ENCODE data around the gene COTL1.

COTL1 gene

GRCh38 chr16:84550096-84550495, 67.8 kb downstream of the COTL1 start:
- no peak overlapping the region for H3K4me3 ChIP-seq (ENCODE audit: low read depth, low read length)
- in situ Hi-C loops (cut with HindIII; ENCODE audit: low sequenced_read_pairs), result no loop called here
- no peak for TF ChIP-seq CTCF (IDR thresholded peaks at IDR 0.05; ENCODE audit: low read depth, low read length)
- no peak for DNase-seq (ENCODE audit: low read depth, low spot score)

GRCh38 chr16:84548971-84549844, 68.7 kb downstream of the COTL1 start:
- H3K4me3 ChIP-seq (ENCODE audit: low read depth, low read length), result no peak overlapping the region
- in situ Hi-C loops (cut with HindIII; ENCODE audit: low sequenced_read_pairs), result no loop called here
- DNase-seq (ENCODE audit: low read depth, low spot score), result no peak
- TF ChIP-seq CTCF (IDR thresholded peaks at IDR 0.05; ENCODE audit: low read depth, low read length), result no peak

GRCh38 chr16:84548508-84548907, 69.4 kb downstream of the COTL1 start:
- no peak for TF ChIP-seq CTCF (IDR thresholded peaks at IDR 0.05; ENCODE audit: low read depth, low read length)
- in situ Hi-C loops (cut with HindIII; ENCODE audit: low sequenced_read_pairs), result no loop called here
- DNase-seq (ENCODE audit: low read depth, low spot score), result no peak
- H3K4me3 ChIP-seq (ENCODE audit: low read depth, low read length), result no peak overlapping the region

- in situ Hi-C loops (cut with HindIII; ENCODE audit: low sequenced_read_pairs), result no loop called here
- H3K4me3 ChIP-seq (ENCODE audit: low read depth, low read length), result no peak overlapping the region
- no peak for DNase-seq (ENCODE audit: low read depth, low spot score)
- TF ChIP-seq CTCF (IDR thresholded peaks at IDR 0.05; ENCODE audit: low read depth, low read length), result no peak
Measured at GRCh38 chr16:84547546-84548061, 70.3 kb downstream of the COTL1 start.

- in situ Hi-C loops (cut with HindIII; ENCODE audit: low sequenced_read_pairs), result no loop called here
- no peak for TF ChIP-seq CTCF (IDR thresholded peaks at IDR 0.05; ENCODE audit: low read depth, low read length)
- DNase-seq (ENCODE audit: low read depth, low spot score), result no peak
- H3K4me3 ChIP-seq (ENCODE audit: low read depth, low read length), result no peak overlapping the region
Measured at GRCh38 chr16:84546669-84547545, 71.0 kb downstream of the COTL1 start.

- DNase-seq (ENCODE audit: low read depth, low spot score), result no peak
- TF ChIP-seq CTCF (IDR thresholded peaks at IDR 0.05; ENCODE audit: low read depth, low read length), result no peak
- no peak overlapping the region for H3K4me3 ChIP-seq (ENCODE audit: low read depth, low read length)
- in situ Hi-C loops (cut with HindIII; ENCODE audit: low sequenced_read_pairs), result no loop called here
Measured at GRCh38 chr16:84545114-84545737, 72.7 kb downstream of the COTL1 start.

Measured in astrocyte of the spinal cord (primary cell).